Suppressor macrophage treated with lipopolysaccharide for 1 hour (primary cell): Measurements from ENCODE around the gene ZBTB47.

ENCODE experiments used
- DNase-seq, 3 donors: peaks; one replicate each; pipeline ENCODE4 v3.0.0-alpha.2; 2020 to 2022

The ZBTB47 gene

GRCh38 chr3:42701371-42702065 is 48.0 kb downstream of the ZBTB47 start:
- peak; percentile 62 to 85 (median 73) for DNase-seq

GRCh38 chr3:42702066-42702951 is 48.8 kb downstream of the ZBTB47 start, which contains the start of gene HHATL:
Gene HHATL, minus strand, starts transcription at chr3:42702798. Its CDS starts 1,972 bp downstream, at chr3:42700826.
- no peak for DNase-seq

GRCh38 chr3:42702982-42703694 is 49.6 kb downstream of the ZBTB47 start:
- DNase-seq, result no peak

- DNase-seq, result no peak
Measured at GRCh38 chr3:42703695-42704025, 50.2 kb downstream of the ZBTB47 start.

GRCh38 chr3:42704136-42704841 is 50.8 kb downstream of the ZBTB47 start:
- DNase-seq, result no peak

- DNase-seq, result no peak
Measured at GRCh38 chr3:42705058-42705767, 51.7 kb downstream of the ZBTB47 start.

GRCh38 chr3:42705962-42706585 is 52.6 kb downstream of the ZBTB47 start:
- no peak for DNase-seq

GRCh38 chr3:42706721-42707619 is 53.5 kb downstream of the ZBTB47 start:
- DNase-seq, result no peak

- DNase-seq, result no peak
Measured at GRCh38 chr3:42707620-42708355, 54.3 kb downstream of the ZBTB47 start.

- DNase-seq, result no peak
Measured at GRCh38 chr3:42708611-42709151, 55.2 kb downstream of the ZBTB47 start.

GRCh38 chr3:42709621-42710020 is 56.1 kb downstream of the ZBTB47 start:
- no peak for DNase-seq

GRCh38 chr3:42710323-42711021 is 57.0 kb downstream of the ZBTB47 start:
- no peak for DNase-seq

GRCh38 chr3:42711491-42712343 is 58.2 kb downstream of the ZBTB47 start:
- no peak for DNase-seq

GRCh38 chr3:42712344-42712648 is 58.8 kb downstream of the ZBTB47 start:
- no peak for DNase-seq

- peak in 1 of 3 donors; percentile 25 for DNase-seq
Measured at GRCh38 chr3:42712688-42713372, 59.3 kb downstream of the ZBTB47 start.

GRCh38 chr3:42713747-42714146 is 60.2 kb downstream of the ZBTB47 start:
- no peak for DNase-seq

- DNase-seq, result no peak
Measured at GRCh38 chr3:42714171-42714852, 60.8 kb downstream of the ZBTB47 start.
